ENCODE results near the gene SLC6A1. TPM values are rescaled to one million over a fixed set of nuclear protein-coding genes. Genes with fewer than 3 reads are reported as not detected.

Gene SLC6A1
- total and polyA plus RNA-seq, 2 of the 4 experiments (the other 2 are of a cell fraction): 0.02 TPM; not detected in 1

DNA sequence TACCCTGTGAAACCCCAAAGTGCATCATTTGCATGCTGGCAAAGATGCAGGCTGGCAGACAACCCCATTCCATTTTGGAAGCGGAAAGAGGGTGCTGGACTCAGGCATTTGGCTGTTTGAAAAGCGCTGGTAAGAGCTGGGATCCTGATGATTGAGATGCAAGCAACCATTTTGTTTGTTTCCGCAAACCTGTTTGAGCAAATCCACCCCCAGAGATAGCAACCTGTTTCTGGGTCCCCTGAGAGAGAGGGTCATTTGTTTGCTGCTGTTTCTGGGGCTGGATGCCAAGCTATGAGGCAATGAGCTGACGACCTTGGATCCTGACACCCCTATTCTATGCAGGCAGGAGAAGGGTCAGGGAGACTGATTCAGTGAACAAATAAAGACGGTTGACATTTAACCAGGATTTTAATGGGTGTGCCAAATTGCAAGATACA is 9.8 kb downstream of the SLC6A1 start:
- H3K23ac ChIP-seq (ENCODE audit: low read depth, low read length): no peak overlapping the region
- H4K20me1 ChIP-seq (ENCODE audit: insufficient read depth, low read length): no peaks in the 10 kb centered on the region
- H3K4ac ChIP-seq (ENCODE audit: low read depth, low read length): no peak overlapping the region
- H3K4me3 ChIP-seq (ENCODE audit: insufficient read depth, low read depth, low read length): no peak overlapping the region
- ATAC-seq (ENCODE audit: low read depth) (no peak), DNase-seq (no peak)
- WGBS, 2 experiments (ENCODE audit: extremely low coverage in 2 of 2, insufficient read length in 1 of 2): no CpG with 5 or more reads among the region's 5 CpGs
- no peaks in the 10 kb centered on the region for H3K4me1 ChIP-seq (ENCODE audit: control insufficient read depth, insufficient read depth, low read length)
- H3K9me3 ChIP-seq (ENCODE audit: control insufficient read depth, insufficient read depth, low read length): no peaks in the 10 kb centered on the region
- H3K27me3 ChIP-seq (ENCODE audit: control insufficient read depth, insufficient read depth, low read length): peaks cover 46% of the 10 kb centered on the region
- POLR2A ChIA-PET (ENCODE audit: unreplicated experiment): no interaction called here
- no TSS peak for BruUV-seq (replicated peaks)
- H3K4me2 ChIP-seq (ENCODE audit: low read depth, low read length): no peak overlapping the region
- H3K14ac ChIP-seq (replicated peaks; ENCODE audit: low read depth, low read length): no peak overlapping the region
- no peak overlapping the region for H2AK9ac ChIP-seq (replicated peaks; ENCODE audit: low read depth, low read length, poor library complexity)
- H2AFZ ChIP-seq (replicated peaks; ENCODE audit: low read length, poor library complexity): no peak overlapping the region
- H3K18ac ChIP-seq (ENCODE audit: low read depth, low read length): no peak overlapping the region
- H3K56ac ChIP-seq (ENCODE audit: extremely low read depth, insufficient read depth, low read length): no peak overlapping the region
- TF ChIP-seq NFE2L2 (IDR thresholded peaks at IDR 0.05; ENCODE audit: low read depth, low read length): no peak
- TF ChIP-seq, protein P1, sequence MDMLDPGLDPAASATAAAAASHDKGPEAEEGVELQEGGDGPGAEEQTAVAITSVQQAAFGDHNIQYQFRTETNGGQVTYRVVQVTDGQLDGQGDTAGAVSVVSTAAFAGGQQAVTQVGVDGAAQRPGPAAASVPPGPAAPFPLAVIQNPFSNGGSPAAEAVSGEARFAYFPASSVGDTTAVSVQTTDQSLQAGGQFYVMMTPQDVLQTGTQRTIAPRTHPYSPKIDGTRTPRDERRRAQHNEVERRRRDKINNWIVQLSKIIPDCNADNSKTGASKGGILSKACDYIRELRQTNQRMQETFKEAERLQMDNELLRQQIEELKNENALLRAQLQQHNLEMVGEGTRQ (IDR thresholded peaks at IDR 0.05; ENCODE audit: low read depth, low read length): no peak
- TF ChIP-seq RFX5 (IDR thresholded peaks at IDR 0.05; ENCODE audit: low read depth, low read length): no peak
- TF ChIP-seq MAZ (IDR thresholded peaks at IDR 0.05; ENCODE audit: borderline replicate concordance, low read depth, low read length): no peak
- TF ChIP-seq SMC3 (IDR thresholded peaks at IDR 0.05; ENCODE audit: low read depth, low read length): no peak
- TF ChIP-seq RAD21 (IDR thresholded peaks at IDR 0.05; ENCODE audit: low read length): no peak
- TF ChIP-seq RCOR1 (IDR thresholded peaks at IDR 0.05; ENCODE audit: insufficient replicate concordance, low read length): no peak
- TF ChIP-seq MXI1 (IDR thresholded peaks at IDR 0.05; ENCODE audit: borderline replicate concordance, low read depth, low read length): no peak
- TF ChIP-seq, protein P2, sequence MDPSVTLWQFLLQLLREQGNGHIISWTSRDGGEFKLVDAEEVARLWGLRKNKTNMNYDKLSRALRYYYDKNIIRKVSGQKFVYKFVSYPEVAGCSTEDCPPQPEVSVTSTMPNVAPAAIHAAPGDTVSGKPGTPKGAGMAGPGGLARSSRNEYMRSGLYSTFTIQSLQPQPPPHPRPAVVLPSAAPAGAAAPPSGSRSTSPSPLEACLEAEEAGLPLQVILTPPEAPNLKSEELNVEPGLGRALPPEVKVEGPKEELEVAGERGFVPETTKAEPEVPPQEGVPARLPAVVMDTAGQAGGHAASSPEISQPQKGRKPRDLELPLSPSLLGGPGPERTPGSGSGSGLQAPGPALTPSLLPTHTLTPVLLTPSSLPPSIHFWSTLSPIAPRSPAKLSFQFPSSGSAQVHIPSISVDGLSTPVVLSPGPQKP (IDR thresholded peaks at IDR 0.05; ENCODE audit: borderline replicate concordance, low read depth, low read length): no peak
- TF ChIP-seq CHD1 (IDR thresholded peaks at IDR 0.05; ENCODE audit: low read depth, low read length): no peak
- TF ChIP-seq MAFK (IDR thresholded peaks at IDR 0.05; ENCODE audit: low read depth, low read length): no peak
- TF ChIP-seq BHLHE40 (IDR thresholded peaks at IDR 0.05; ENCODE audit: low read depth, low read length): no peak
- no peak for TF ChIP-seq CEBPB (IDR thresholded peaks at IDR 0.05; ENCODE audit: low read depth, low read length)
- TF ChIP-seq POLR2A (IDR thresholded peaks at IDR 0.05; ENCODE audit: low read depth, low read length): no peak
- TF ChIP-seq, protein P3, sequence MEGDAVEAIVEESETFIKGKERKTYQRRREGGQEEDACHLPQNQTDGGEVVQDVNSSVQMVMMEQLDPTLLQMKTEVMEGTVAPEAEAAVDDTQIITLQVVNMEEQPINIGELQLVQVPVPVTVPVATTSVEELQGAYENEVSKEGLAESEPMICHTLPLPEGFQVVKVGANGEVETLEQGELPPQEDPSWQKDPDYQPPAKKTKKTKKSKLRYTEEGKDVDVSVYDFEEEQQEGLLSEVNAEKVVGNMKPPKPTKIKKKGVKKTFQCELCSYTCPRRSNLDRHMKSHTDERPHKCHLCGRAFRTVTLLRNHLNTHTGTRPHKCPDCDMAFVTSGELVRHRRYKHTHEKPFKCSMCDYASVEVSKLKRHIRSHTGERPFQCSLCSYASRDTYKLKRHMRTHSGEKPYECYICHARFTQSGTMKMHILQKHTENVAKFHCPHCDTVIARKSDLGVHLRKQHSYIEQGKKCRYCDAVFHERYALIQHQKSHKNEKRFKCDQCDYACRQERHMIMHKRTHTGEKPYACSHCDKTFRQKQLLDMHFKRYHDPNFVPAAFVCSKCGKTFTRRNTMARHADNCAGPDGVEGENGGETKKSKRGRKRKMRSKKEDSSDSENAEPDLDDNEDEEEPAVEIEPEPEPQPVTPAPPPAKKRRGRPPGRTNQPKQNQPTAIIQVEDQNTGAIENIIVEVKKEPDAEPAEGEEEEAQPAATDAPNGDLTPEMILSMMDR (conservative IDR thresholded peaks at IDR 0.05; ENCODE audit: low read depth, low read length): no peak
- no peak for TF ChIP-seq FOS (IDR thresholded peaks at IDR 0.05; ENCODE audit: low read depth, low read length)
- no peak overlapping the region for H2BK15ac ChIP-seq (ENCODE audit: low read depth, low read length)
- dilution Hi-C loops (cut with HindIII; ENCODE audit: low sequenced_read_pairs, unreplicated experiment) (no loop called here), in situ Hi-C loops (cut with MboI; ENCODE audit: low sequenced_read_pairs) (no loop called here), intact Hi-C loops (cut with micrococcal nuclease) (no loop called here)
- H2BK5ac ChIP-seq (ENCODE audit: low read depth, low read length, poor library complexity, severe bottlenecking): no peak overlapping the region
- H4K91ac ChIP-seq (ENCODE audit: insufficient read depth, low read depth, low read length): no peak overlapping the region
- no peaks in the 10 kb centered on the region for H3K36me3 ChIP-seq (ENCODE audit: control insufficient read depth, insufficient read depth, low read length)
- H4K8ac ChIP-seq (ENCODE audit: low read depth in 2 of 2, low read length in 2 of 2): no peak overlapping the region
- H3K9me1 ChIP-seq (ENCODE audit: insufficient read depth, low read length): no peaks in the 10 kb centered on the region
- no peak overlapping the region for H4K5ac ChIP-seq (ENCODE audit: low read depth, low read length)
- CTCF ChIA-PET: interaction anchor here (1.5 kb wide), 1 partner anchor 20 kb away, joined by 4 read pairs; no protein-coding TSS in a partner anchor
- H2BK20ac ChIP-seq (ENCODE audit: low read depth, low read length): no peak overlapping the region
- no peak overlapping the region for H3K27ac ChIP-seq (ENCODE audit: insufficient read depth, low read length)
- H3K9ac ChIP-seq (ENCODE audit: low read depth, low read length): no peak overlapping the region
- H3K79me1 ChIP-seq (ENCODE audit: low read depth in 1 of 2, low read length in 2 of 2): no peaks in the 10 kb centered on the region
- no peak overlapping the region for H2BK120ac ChIP-seq (ENCODE audit: low read depth, low read length)
- H2AK5ac ChIP-seq (ENCODE audit: low read depth, low read length): no peak overlapping the region

Data from IMR-90 (cell line).